HFFc6 (cell line): ENCODE measurements around the gene PGF. TPM values are rescaled to one million over a fixed set of nuclear protein-coding genes. Genes with fewer than 3 reads are reported as not detected.

Experiments used
- DNase-seq: peaks from one replicate; pipeline ENCODE4 v3.0.0-alpha.2; 2018
- H3K27ac Mint-ChIP-seq: 2 replicates; pipeline ENCODE4 v1.8.0; 2020; ENCODE audit warnings: mild to moderate bottlenecking, mixed read lengths
- H3K27me3 Mint-ChIP-seq: 2 replicates; pipeline ENCODE4 v1.8.0; 2021; ENCODE audit warnings: mild to moderate bottlenecking, moderate library complexity, mixed read lengths; ENCODE audit not compliant: insufficient read depth
- H3K36me3 Mint-ChIP-seq: 2 replicates; pipeline ENCODE4 v1.8.0; 2021; ENCODE audit warnings: low read depth, mixed read lengths
- H3K4me1 Mint-ChIP-seq: 2 replicates; pipeline ENCODE4 v1.8.0; 2020; ENCODE audit warnings: low read depth, mixed read lengths
- H3K4me3 Mint-ChIP-seq: 2 replicates; pipeline ENCODE4 v1.8.0; 2020; ENCODE audit warnings: mild to moderate bottlenecking, moderate library complexity, mixed read lengths
- H3K9me3 Mint-ChIP-seq: 2 replicates; pipeline ENCODE4 v1.8.0; 2020; ENCODE audit warnings: mild to moderate bottlenecking, mixed read lengths
- CTCF ChIP-seq: fragments of 200-600 bp; sonication (generic); IDR thresholded peaks from 2 replicates; pipeline ENCODE4 v1.5.0; 2021; ENCODE audit warnings: antibody characterized with exemption, mild to moderate bottlenecking
- total RNA-seq, 6 experiments: library from RNA; stranded (reverse); fragmentation: NEBNext Ultra II Directional; extraction: Animal tissue kit (Norgen Biotek cat#: 25700); gene quantifications; 2 replicates in 1 of 6; 3 replicates in 5 of 6; pipeline ENCODE4 v1.2.3, GENCODE V29; 2021

Gene PGF
- total RNA-seq, 6 experiments from 2014 or later, result 0.87 to 2.9 (median 2.7) TPM

- Mint-ChIP-seq H3K27me3 (peaks cover 2% of the 10 kb centered on the region), H3K4me1 (peaks cover 14% of the 10 kb centered on the region), H3K27ac (no peak overlapping the region; the same call in 1 of the 2 replicates), H3K36me3 (peaks cover 12% of the 10 kb centered on the region), H3K9me3 (no peaks in the 10 kb centered on the region), H3K4me3 (no peak overlapping the region)
- no peak for TF ChIP-seq CTCF
- DNase-seq, result no peak
These were observed 50.5 kb downstream of the PGF start for GRCh38 chr14:74904635-74905503.

GRCh38 chr14:74902941-74903705 lies 52.3 kb downstream of the PGF start:
- no peak for DNase-seq
- Mint-ChIP-seq H3K4me3 (no peak overlapping the region), H3K4me1 (peaks cover 7% of the 10 kb centered on the region; the same call in 1 of the 2 replicates), H3K36me3 (peaks cover 27% of the 10 kb centered on the region), H3K27ac (no peak overlapping the region), H3K9me3 (no peaks in the 10 kb centered on the region), H3K27me3 (no peaks in the 10 kb centered on the region; the same call in none of the 2 replicates)
- TF ChIP-seq CTCF, result no peak

- no peak for DNase-seq
- Mint-ChIP-seq H3K27me3 (no peaks in the 10 kb centered on the region), H3K4me3 (no peak overlapping the region), H3K27ac (no peak overlapping the region; the same call in 1 of the 2 replicates), H3K9me3 (no peaks in the 10 kb centered on the region), H3K36me3 (peaks cover 45% of the 10 kb centered on the region), H3K4me1 (no peaks in the 10 kb centered on the region)
- no peak for TF ChIP-seq CTCF
These were observed 56.7 kb downstream of the PGF start for GRCh38 chr14:74898694-74899093.

- Mint-ChIP-seq H3K36me3 (peaks cover 45% of the 10 kb centered on the region), H3K27ac (no peak overlapping the region), H3K4me3 (no peak overlapping the region), H3K27me3 (no peaks in the 10 kb centered on the region), H3K9me3 (no peaks in the 10 kb centered on the region), H3K4me1 (no peaks in the 10 kb centered on the region)
- no peak for DNase-seq
- TF ChIP-seq CTCF, result no peak
These were observed 57.3 kb downstream of the PGF start for GRCh38 chr14:74898083-74898482.

- TF ChIP-seq CTCF, result no peak
- H3K36me3 Mint-ChIP-seq, result peaks cover 41% of the 10 kb centered on the region
- H3K4me3 Mint-ChIP-seq, result no peak overlapping the region
- no peak for DNase-seq
- no peaks in the 10 kb centered on the region for H3K27me3 Mint-ChIP-seq
- no peaks in the 10 kb centered on the region for H3K4me1 Mint-ChIP-seq
- no peaks in the 10 kb centered on the region for H3K9me3 Mint-ChIP-seq
- peak overlapping the region; percentile 33 for H3K27ac Mint-ChIP-seq
These were observed 57.8 kb downstream of the PGF start for GRCh38 chr14:74897642-74898041.
